ENCODE results near the gene KLF13. TPM values are rescaled to one million over a fixed set of nuclear protein-coding genes. Genes with fewer than 3 reads are reported as not detected.

Gene KLF13
- total RNA-seq, 2 experiments from 2014 or later = 110 to 111 TPM

Other genes with a start within 250 kb of the KLF13 start
- gene TRPM1, start 225.1 kb upstream of the KLF13 start, total RNA-seq = not detected